OCI-LY3 (cell line): ENCODE results near the gene FBXW4.

ENCODE experiments used
- CTCF ChIP-seq: fragments of 200-600, 300-600 bp; sonication (generic); IDR thresholded peaks from 2 replicates; pipeline ENCODE4 v1.5.1; 2014; ENCODE audit warnings: antibody characterized with exemption, low read length, low read depth
- EZH2phosphoT487 ChIP-seq: fragments of 200-600 bp; shearing (Covaris generic); IDR thresholded peaks from 2 replicates; pipeline ENCODE4 v1.6.1; 2018; ENCODE audit warnings: antibody characterized with exemption, mixed run types, low read depth

- TF ChIP-seq CTCF (no peak), EZH2phosphoT487 (no peak)
Observed at GRCh38 chr10:101579516-101579870, 115.5 kb downstream of the FBXW4 start.
